Keratinocyte (primary cell): ENCODE data around the gene NDUFA13. TPM values are rescaled to one million over a fixed set of nuclear protein-coding genes. Genes with fewer than 3 reads are reported as not detected.

ENCODE experiments used
- DNase-seq: peaks from one replicate; pipeline ENCODE4 v3.0.0-alpha.2; 2011; ENCODE audit warnings: low read depth, missing footprints, low spot score
- FAIRE-seq: peaks from 2 replicates; lab custom pipeline; 2011; peaks lifted over from hg19 to GRCh38; lab: Jason Lieb, UNC
- H2AFZ ChIP-seq: 2 replicates; pipeline ENCODE4 v1.6.0; 2012; ENCODE audit warnings: low read length, control low read depth, inconsistent platforms; ENCODE audit not compliant: control insufficient read depth
- H3K27ac ChIP-seq: 2 replicates; pipeline ENCODE4 v1.5.1; 2011; ENCODE audit warnings: low read length; ENCODE audit not compliant: control insufficient read depth, insufficient read depth
- H3K27me3 ChIP-seq: 3 replicates; pipeline ENCODE4 v1.6.0; 2011; ENCODE audit warnings: low read length; ENCODE audit not compliant: control insufficient read depth, insufficient read depth; ENCODE audit errors: extremely low read depth
- H3K36me3 ChIP-seq, 2 experiments: 2 replicates in 1 of 2; 3 replicates in 1 of 2; pipeline ENCODE4 v1.5.1; 2011; ENCODE audit warnings: low read length in 2 of 2, mild to moderate bottlenecking in 1 of 2; ENCODE audit not compliant: control insufficient read depth in 2 of 2, insufficient read depth in 2 of 2; ENCODE audit errors: extremely low read depth in 1 of 2
- H3K4me1 ChIP-seq: 3 replicates; pipeline ENCODE4 v1.5.1; 2011; ENCODE audit warnings: low read length; ENCODE audit not compliant: control insufficient read depth, insufficient read depth; ENCODE audit errors: extremely low read depth
- H3K4me2 ChIP-seq: 3 replicates; pipeline ENCODE4 v1.6.0; 2011; ENCODE audit warnings: low read depth, low read length; ENCODE audit not compliant: control insufficient read depth, insufficient read depth; ENCODE audit errors: extremely low read depth
- H3K4me3 ChIP-seq, 3 experiments: fragments of 200-600 bp in 1 of 3; sonication (generic) in 1 of 3; 2 replicates in 2 of 3; 3 replicates in 1 of 3; pipeline ENCODE4 v1.5.1; 2011 to 2016; ENCODE audit warnings: low read length in 3 of 3, mild to moderate bottlenecking in 3 of 3, control low read depth in 2 of 3, inconsistent platforms in 1 of 3, low read depth in 1 of 3, mixed read lengths in 1 of 3, mixed run types in 1 of 3, moderate library complexity in 1 of 3; ENCODE audit not compliant: control insufficient read depth in 2 of 3, insufficient read depth in 2 of 3; ENCODE audit errors: extremely low read depth in 1 of 3
- H3K79me2 ChIP-seq: 2 replicates; pipeline ENCODE4 v1.6.0; 2012; ENCODE audit warnings: low read length; ENCODE audit not compliant: control insufficient read depth, insufficient read depth
- H3K9ac ChIP-seq: 3 replicates; pipeline ENCODE4 v1.6.0; 2011; ENCODE audit warnings: low read length; ENCODE audit not compliant: control insufficient read depth, insufficient read depth; ENCODE audit errors: extremely low read depth
- H3K9me1 ChIP-seq: 3 replicates; pipeline ENCODE4 v1.6.0; 2011; ENCODE audit warnings: low read length; ENCODE audit not compliant: control insufficient read depth, insufficient read depth; ENCODE audit errors: extremely low read depth
- H3K9me3 ChIP-seq: 2 replicates; pipeline ENCODE4 v1.5.1; 2012; ENCODE audit warnings: low read depth, low read length; ENCODE audit not compliant: control insufficient read depth
- H4K20me1 ChIP-seq: 3 replicates; pipeline ENCODE4 v1.6.0; 2011; ENCODE audit warnings: low read length; ENCODE audit not compliant: control insufficient read depth, insufficient read depth; ENCODE audit errors: extremely low read depth
- EZH2 ChIP-seq: IDR thresholded peaks from one replicate; pipeline ENCODE4 v1.6.1; 2012; ENCODE audit warnings: inconsistent platforms, mild to moderate bottlenecking, low read length, moderate library complexity
- dilution Hi-C: fragments of 300-500 bp; cut with MboI; formaldehyde crosslinking; loops from one replicate; pipeline ENCODE4 v1.7.0; 2020; ENCODE audit warnings: low sequenced_read_pairs; ENCODE audit not compliant: extremely low pct_ligation_motif_present
- polyA plus RNA-seq, 5 experiments: library from polyadenylated mRNA; depleted of rRNA in 3 of 5; stranded (reverse) in 3 of 5; stranded (forward) in 1 of 5; unstranded in 1 of 5; fragments of >200 nt; gene quantifications; 1 replicate in 1 of 5; 2 replicates in 3 of 5; 3 replicates in 1 of 5; pipeline versions ENCODE4 v1.2.1 to v1.2.3, GENCODE V29; 2011 to 2012; ENCODE audit warnings: missing spikeins in 2 of 5, low read depth in 1 of 5, low replicate concordance in 1 of 5
- TF ChIP-seq, protein P1 (sequence below), 3 experiments: IDR thresholded peaks in 1 of 3; conservative IDR thresholded peaks in 1 of 3; optimal IDR thresholded peaks in 1 of 3; 2 replicates in 2 of 3; 3 replicates in 1 of 3; pipeline versions ENCODE3 to v1.5.1; 2011; ENCODE audit warnings: low read length in 3 of 3, mild to moderate bottlenecking in 3 of 3, moderate library complexity in 2 of 3, control low read depth in 1 of 3, inconsistent platforms in 1 of 3; ENCODE audit not compliant: insufficient read depth in 2 of 3; ENCODE audit errors: extremely low read depth in 1 of 3

The NDUFA13 gene
- polyA plus RNA-seq, 1 donor (not counting 4 experiments of a cell fraction or from before 2014, with no cell fraction given), result 343 TPM

DNA sequence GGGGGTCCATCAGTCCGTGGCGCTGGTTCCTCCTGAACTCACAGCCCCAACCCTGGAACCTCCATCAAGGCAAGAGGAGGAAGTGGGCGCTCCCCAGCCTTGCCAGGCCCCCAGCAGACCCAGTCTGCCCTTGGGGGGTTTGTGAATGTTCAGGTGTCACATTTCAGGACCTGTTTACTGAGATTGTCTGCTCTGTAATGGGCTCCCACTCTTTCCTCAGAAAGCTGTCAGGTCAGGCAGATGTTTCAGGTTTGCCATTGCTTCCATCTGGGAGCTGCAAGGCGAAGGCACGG is 30.1 kb upstream of the NDUFA13 start:
- peaks cover 55% of the 10 kb centered on the region for H3K4me1 ChIP-seq
- no peaks in the 10 kb centered on the region for H3K27me3 ChIP-seq
- TF ChIP-seq, protein P1, sequence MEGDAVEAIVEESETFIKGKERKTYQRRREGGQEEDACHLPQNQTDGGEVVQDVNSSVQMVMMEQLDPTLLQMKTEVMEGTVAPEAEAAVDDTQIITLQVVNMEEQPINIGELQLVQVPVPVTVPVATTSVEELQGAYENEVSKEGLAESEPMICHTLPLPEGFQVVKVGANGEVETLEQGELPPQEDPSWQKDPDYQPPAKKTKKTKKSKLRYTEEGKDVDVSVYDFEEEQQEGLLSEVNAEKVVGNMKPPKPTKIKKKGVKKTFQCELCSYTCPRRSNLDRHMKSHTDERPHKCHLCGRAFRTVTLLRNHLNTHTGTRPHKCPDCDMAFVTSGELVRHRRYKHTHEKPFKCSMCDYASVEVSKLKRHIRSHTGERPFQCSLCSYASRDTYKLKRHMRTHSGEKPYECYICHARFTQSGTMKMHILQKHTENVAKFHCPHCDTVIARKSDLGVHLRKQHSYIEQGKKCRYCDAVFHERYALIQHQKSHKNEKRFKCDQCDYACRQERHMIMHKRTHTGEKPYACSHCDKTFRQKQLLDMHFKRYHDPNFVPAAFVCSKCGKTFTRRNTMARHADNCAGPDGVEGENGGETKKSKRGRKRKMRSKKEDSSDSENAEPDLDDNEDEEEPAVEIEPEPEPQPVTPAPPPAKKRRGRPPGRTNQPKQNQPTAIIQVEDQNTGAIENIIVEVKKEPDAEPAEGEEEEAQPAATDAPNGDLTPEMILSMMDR (optimal IDR thresholded peaks at IDR 0.05 in 1 of 3, IDR thresholded peaks at IDR 0.05 in 1 of 3, conservative IDR thresholded peaks at IDR 0.05 in 1 of 3; ENCODE audit: extremely low read depth in 1 of 3, insufficient read depth in 2 of 3, low read length in 3 of 3), result no peak
- no peak for TF ChIP-seq EZH2
- no peak overlapping the region for H3K4me3 ChIP-seq
- H3K79me2 ChIP-seq, result peaks cover 58% of the 10 kb centered on the region
- H3K9me3 ChIP-seq, result no peaks in the 10 kb centered on the region
- H4K20me1 ChIP-seq, result no peaks in the 10 kb centered on the region
- no peak for DNase-seq
- peaks cover 11 to 24% of the 10 kb centered on the region in 2 experiments for H3K36me3 ChIP-seq
- no peak overlapping the region for H3K4me2 ChIP-seq
- H2AFZ ChIP-seq, result no peak overlapping the region
- H3K27ac ChIP-seq, result no peak overlapping the region
- H3K9ac ChIP-seq, result no peak overlapping the region
- no peak for FAIRE-seq
- H3K9me1 ChIP-seq, result no peaks in the 10 kb centered on the region
- dilution Hi-C loops, result no loop called here

DNA sequence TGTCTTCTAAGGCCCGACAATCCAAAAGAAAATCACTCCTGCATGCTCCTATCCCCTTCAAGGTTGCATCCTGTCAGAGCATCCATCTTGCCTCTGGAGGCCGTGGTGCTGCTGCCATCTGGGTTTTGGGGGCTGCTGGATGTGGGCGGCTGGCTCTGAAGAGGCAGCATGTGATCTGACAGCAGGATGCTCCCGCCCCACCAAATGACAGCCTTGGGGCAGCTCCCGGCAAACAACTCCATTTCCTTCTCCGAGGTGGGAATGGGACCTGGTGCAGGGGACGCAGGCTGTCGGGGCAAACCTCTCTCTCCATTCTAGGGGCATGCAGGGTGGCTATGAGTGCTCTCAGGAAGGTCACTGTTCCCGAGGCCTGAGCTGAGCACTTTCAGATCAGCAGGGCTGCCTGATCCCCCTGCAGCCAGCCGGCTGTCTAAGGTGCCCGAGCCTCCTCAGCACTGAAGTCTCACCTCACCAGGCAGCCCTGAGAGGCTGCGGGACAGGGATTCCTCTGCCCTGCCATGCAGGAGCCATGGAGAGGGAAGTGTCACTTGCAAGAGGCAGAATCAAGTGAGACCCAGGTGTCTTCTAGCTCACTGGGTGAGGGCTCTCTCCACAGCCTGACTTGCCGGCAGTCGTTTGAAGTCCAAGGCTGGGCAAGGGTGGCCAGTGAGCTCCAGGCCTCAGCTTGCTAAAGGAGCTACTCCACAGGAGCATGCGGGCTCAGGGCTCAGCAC is 29.5 kb upstream of the NDUFA13 start:
- Histone ChIP-seq H2AFZ (no peak overlapping the region), H3K4me1 (peaks cover 55% of the 10 kb centered on the region), H3K79me2 (peaks cover 58% of the 10 kb centered on the region), H3K9ac (no peak overlapping the region), H3K9me3 (no peaks in the 10 kb centered on the region), H3K36me3 (peaks cover 14 to 24% of the 10 kb centered on the region in 2 experiments), H3K27ac (no peak overlapping the region), H3K4me2 (no peak overlapping the region), H4K20me1 (no peaks in the 10 kb centered on the region), H3K9me1 (no peaks in the 10 kb centered on the region), H3K27me3 (no peaks in the 10 kb centered on the region), H3K4me3 (no peak overlapping the region)
- no peak for DNase-seq
- dilution Hi-C loops, result no loop called here
- no peak for FAIRE-seq
- TF ChIP-seq, protein P1 (optimal IDR thresholded peaks at IDR 0.05 in 1 of 3, IDR thresholded peaks at IDR 0.05 in 1 of 3, conservative IDR thresholded peaks at IDR 0.05 in 1 of 3; ENCODE audit: extremely low read depth in 1 of 3, insufficient read depth in 2 of 3, low read length in 3 of 3), result no peak
- TF ChIP-seq EZH2, result no peak
